ENCODE measurements around the gene GLRA3.

GLRA3 gene

DNA sequence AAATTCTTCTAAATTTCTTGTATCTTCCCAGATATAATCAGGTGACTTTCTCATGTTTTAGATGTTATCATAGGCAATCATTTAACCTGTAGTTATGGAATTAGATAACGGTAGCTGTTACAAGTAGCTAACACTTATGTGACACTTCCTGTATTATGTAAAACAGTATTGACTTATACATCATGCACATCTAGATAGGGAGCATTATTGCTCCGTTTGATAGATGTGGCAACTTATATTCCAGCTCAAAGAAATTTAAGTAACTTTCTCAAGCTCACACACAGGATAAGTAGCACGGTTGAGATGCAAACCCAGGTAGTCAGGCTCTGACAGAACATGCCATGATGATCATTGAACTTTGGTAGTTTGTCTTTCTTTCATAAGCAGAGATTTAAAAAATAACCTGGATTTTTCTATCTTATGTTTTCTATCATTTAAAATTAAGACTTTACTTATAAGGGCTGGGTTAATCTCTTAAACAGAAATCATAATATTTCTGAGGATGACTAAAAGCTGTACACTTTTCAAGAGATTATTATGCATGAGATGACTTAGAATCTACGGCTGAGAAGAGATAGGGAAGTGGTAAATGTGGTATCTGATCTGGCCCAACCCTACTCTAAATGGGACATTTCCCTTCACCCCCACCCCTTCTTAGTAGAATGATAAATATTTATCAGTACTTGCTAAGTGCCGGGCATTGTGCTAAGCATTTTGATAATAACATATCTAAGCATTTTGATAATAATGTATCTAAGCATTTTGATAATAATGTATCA is 237.6 kb downstream of the GLRA3 start:
- no peak for DNase-seq

DNA sequence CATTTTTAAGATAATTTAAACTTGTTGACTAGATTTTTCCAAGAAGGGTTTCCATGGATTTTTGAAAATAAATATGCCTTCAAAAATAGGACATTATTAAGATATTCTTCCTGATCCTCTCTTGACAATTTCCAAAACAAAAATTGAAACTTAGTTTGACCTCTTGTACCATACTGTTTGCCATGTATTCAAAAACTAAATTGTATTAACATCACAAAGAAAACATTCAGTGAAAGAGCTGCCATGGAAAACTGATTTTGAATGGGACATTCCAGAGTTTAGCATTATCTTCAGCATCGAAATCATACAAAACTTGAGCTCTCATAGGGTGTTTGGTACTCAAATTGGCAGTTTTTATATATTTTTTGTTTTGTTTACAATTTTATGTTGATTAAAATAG is 238.7 kb downstream of the GLRA3 start:
- DNase-seq: no peak
